GM18508 (cell line): ENCODE results near the gene PTCHD1.
A peak's percentile ranks its signal among the peaks of the same experiment; 100 is the strongest.

ENCODE experiments used
- ATAC-seq: cut with Tn5 transposase; IDR thresholded peaks from one replicate; pipeline ENCODE4 v1.9.1; 2021; ENCODE audit warnings: moderate number of reproducible peaks; ENCODE audit not compliant: insufficient read depth, unreplicated experiment

The PTCHD1 gene

GRCh38 chrX:23334848-23335599 is at the start of gene PTCHD1:
PTCHD1 (plus strand) TSS chrX:23334849; CDS start chrX:23334876, 27 bp downstream.
- no peak for ATAC-seq

GRCh38 chrX:23286731-23287130 is 47.9 kb upstream of the PTCHD1 start:
- no peak for ATAC-seq

GRCh38 chrX:23287191-23287725 is 47.4 kb upstream of the PTCHD1 start:
- no peak for ATAC-seq

- ATAC-seq = no peak
Observed at GRCh38 chrX:23292354-23292987, 42.2 kb upstream of the PTCHD1 start.

- ATAC-seq = no peak
Observed at GRCh38 chrX:23292988-23293651, 41.5 kb upstream of the PTCHD1 start.

- no peak for ATAC-seq
Observed at GRCh38 chrX:23304881-23305280, 29.8 kb upstream of the PTCHD1 start.

GRCh38 chrX:23311731-23312130 is 22.9 kb upstream of the PTCHD1 start:
- no peak for ATAC-seq

GRCh38 chrX:23312136-23312535 is 22.5 kb upstream of the PTCHD1 start:
- ATAC-seq = no peak

- ATAC-seq = peak; percentile 69
Observed at GRCh38 chrX:23317799-23318724, 16.6 kb upstream of the PTCHD1 start.

- no peak for ATAC-seq
Observed at GRCh38 chrX:23327104-23327503, 7.5 kb upstream of the PTCHD1 start.

GRCh38 chrX:23331701-23332100 is 2.9 kb upstream of the PTCHD1 start:
- no peak for ATAC-seq

GRCh38 chrX:23332101-23332887 is 2.4 kb upstream of the PTCHD1 start:
- no peak for ATAC-seq

GRCh38 chrX:23332888-23333821 is 1.5 kb upstream of the PTCHD1 start:
- no peak for ATAC-seq

- no peak for ATAC-seq
Observed at GRCh38 chrX:23333842-23334520, 668 bp upstream of the PTCHD1 start.

- no peak for ATAC-seq
Observed at GRCh38 chrX:23334521-23334847, 165 bp upstream of the PTCHD1 start.

GRCh38 chrX:23338334-23338733 is 3.7 kb downstream of the PTCHD1 start:
- ATAC-seq = no peak

GRCh38 chrX:23341452-23341851 is 6.8 kb downstream of the PTCHD1 start:
- ATAC-seq = no peak
